Lung (tissue), 12 donors: ENCODE results near the gene TCF12. TPM values are rescaled to one million over a fixed set of nuclear protein-coding genes. Genes with fewer than 3 reads are reported as not detected.

ENCODE experiments used
- ATAC-seq: fragments of 200-7000 bp; cut with Tn5 transposase; one replicate; pipeline ENCODE4 v1.9.1; 2020; ENCODE audit warnings: moderate number of reproducible peaks; ENCODE audit not compliant: insufficient read depth, low FRiP score
- DNase-seq, 3 donors: peaks; one replicate each; pipeline ENCODE4 v3.0.0-alpha.2; 2013 to 2017
- H3K27ac ChIP-seq, 2 donors: one replicate each; pipeline ENCODE4 v1.5.1; 2013; ENCODE audit warnings: mild to moderate bottlenecking in 2 of 2, moderate library complexity in 2 of 2, control low read depth in 1 of 2, inconsistent platforms in 1 of 2, low read depth in 1 of 2, low read length in 1 of 2
- H3K27me3 ChIP-seq, 3 donors: one replicate each; pipeline ENCODE4 v1.5.1; 2013; ENCODE audit warnings: low read length in 2 of 3; ENCODE audit not compliant: control insufficient read depth in 3 of 3, insufficient read depth in 3 of 3
- H3K36me3 ChIP-seq, 4 donors: one replicate each; pipeline ENCODE4 v1.5.1; 2013; ENCODE audit warnings: low read length in 4 of 4, mild to moderate bottlenecking in 1 of 4, moderate library complexity in 1 of 4; ENCODE audit not compliant: control insufficient read depth in 4 of 4, insufficient read depth in 4 of 4
- H3K4me1 ChIP-seq, 5 donors: one replicate each; pipeline ENCODE4 v1.5.1; 2013; ENCODE audit warnings: low read length in 5 of 5, mild to moderate bottlenecking in 2 of 5, moderate library complexity in 1 of 5; ENCODE audit not compliant: control insufficient read depth in 5 of 5, insufficient read depth in 5 of 5
- H3K4me3 ChIP-seq: one replicate; pipeline ENCODE4 v1.5.1; 2013; ENCODE audit warnings: mild to moderate bottlenecking, control low read depth, moderate library complexity
- H3K9ac ChIP-seq, 2 donors: one replicate each; pipeline ENCODE4 v1.5.1; 2013; ENCODE audit warnings: low read length in 2 of 2, control low read depth in 1 of 2; ENCODE audit not compliant: insufficient read depth in 1 of 2
- H3K9me3 ChIP-seq, 4 donors: one replicate each; pipeline ENCODE4 v1.5.1; 2013; ENCODE audit warnings: low read length in 3 of 4, mild to moderate bottlenecking in 1 of 4, moderate library complexity in 1 of 4; ENCODE audit not compliant: control insufficient read depth in 4 of 4, insufficient read depth in 3 of 4
- CTCF ChIP-seq: IDR thresholded peaks from 2 replicates; pipeline ENCODE4 v1.5.1; 2012; ENCODE audit warnings: mild to moderate bottlenecking; ENCODE audit errors: control extremely low read depth, extremely low read depth
- WGBS, 2 donors: extraction: QIAGEN DNeasy Blood & Tissue Kit; methylation state at CpG; one replicate each; pipeline ENCODE4 v1.1.7; 2013; 5-methylcytosine and 5-hydroxymethylcytosine counted together
- polyA plus RNA-seq, 2 donors: library from polyadenylated mRNA; stranded (reverse); fragments of 200-250 nt; gene quantifications; one replicate each; pipeline ENCODE4 v1.2.1, GENCODE V29; 2013
- total RNA-seq, 2 donors: library from RNA; depleted of rRNA in 1 of 2; stranded (reverse); fragments of >200 nt in 1 of 2; gene quantifications; one replicate each; pipeline ENCODE4 v1.2.1, GENCODE V29; 2014 to 2021
- donor health status: control.
- donor health status: control.
- donor health status: Bipolar disorder and iron deficiency.
- donor health status: healthy.
- donor health status: DM: yes; HTN: yes; CAD: no.

The TCF12 gene
- total and polyA plus RNA-seq, 4 donors = 9.6 to 314 (median 56.3) TPM

GRCh38 chr15:57015897-57016296 lies 97.5 kb downstream of the TCF12 start:
- WGBS, 2 donors = 63 to 75% methylated on average over 2 of the region's 2 CpGs
- Histone ChIP-seq H3K4me3 (no peak overlapping the region), H3K27me3 (no peaks in the 10 kb centered on the region), H3K9me3 (no peaks in the 10 kb centered on the region), H3K27ac (no peak overlapping the region), H3K9ac (no peak overlapping the region), H3K4me1 (peaks cover 0 to 26% (median 2%) of the 10 kb centered on the region in 5 donors), H3K36me3 (no peaks in the 10 kb centered on the region)
- DNase-seq (no peak), ATAC-seq (peak; percentile 41)
- no peak for TF ChIP-seq CTCF

DNA sequence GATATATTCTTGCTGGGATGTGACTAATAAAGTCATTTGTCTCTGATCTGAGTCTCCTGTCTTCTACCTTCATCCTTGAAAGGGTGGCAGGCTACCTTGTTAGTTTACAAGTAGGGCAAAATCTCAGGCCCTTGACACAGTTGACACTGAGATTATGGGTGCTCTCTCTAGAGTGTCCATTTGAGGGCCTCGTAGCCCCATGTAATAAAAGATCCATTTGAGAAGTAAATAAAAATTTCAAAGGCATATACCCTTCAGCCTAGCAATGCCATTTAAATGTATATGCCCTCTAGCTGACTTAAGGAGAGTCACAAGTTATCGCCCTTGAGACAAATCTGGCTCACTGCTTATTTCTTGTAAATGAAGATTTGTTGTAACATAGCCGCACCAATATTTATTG lies 98.6 kb downstream of the TCF12 start:
- H3K36me3 ChIP-seq = peaks cover 0 to 1% (median 0%) of the 10 kb centered on the region in 4 donors
- no peaks in the 10 kb centered on the region for H3K27me3 ChIP-seq
- WGBS, 2 donors = 94 to 96% methylated on average over 3 of the region's 3 CpGs
- no peak overlapping the region for H3K4me3 ChIP-seq
- H3K9me3 ChIP-seq = no peaks in the 10 kb centered on the region
- H3K9ac ChIP-seq = no peak overlapping the region
- ATAC-seq = no peak
- DNase-seq = peak in 2 of 3 donors; percentile 25 to 32
- H3K27ac ChIP-seq = peak overlapping the region in 1 of 2 donors; percentile 6
- H3K4me1 ChIP-seq = peaks cover 0 to 26% (median 2%) of the 10 kb centered on the region in 5 donors
- TF ChIP-seq CTCF = no peak

- TF ChIP-seq CTCF = no peak
- 66 to 72% methylated on average over 4 of the region's 4 CpGs for WGBS, 2 donors
- Histone ChIP-seq H3K27ac (no peak overlapping the region), H3K4me3 (no peak overlapping the region), H3K27me3 (no peaks in the 10 kb centered on the region), H3K4me1 (peaks cover 0 to 26% (median 2%) of the 10 kb centered on the region in 5 donors), H3K36me3 (peaks cover 0 to 1% (median 0%) of the 10 kb centered on the region in 4 donors), H3K9ac (no peak overlapping the region), H3K9me3 (no peaks in the 10 kb centered on the region)
- no peak for ATAC-seq
- DNase-seq = no peak
These were observed 99.7 kb downstream of the TCF12 start for GRCh38 chr15:57018151-57018550.

GRCh38 chr15:57019496-57020160 lies 101.2 kb downstream of the TCF12 start:
- H3K9ac ChIP-seq = no peak overlapping the region
- DNase-seq (no peak), ATAC-seq (no peak)
- no peak for TF ChIP-seq CTCF
- no peak overlapping the region for H3K27ac ChIP-seq
- H3K9me3 ChIP-seq = no peaks in the 10 kb centered on the region
- 88 to 92% methylated on average over 5 of the region's 5 CpGs for WGBS, 2 donors
- no peaks in the 10 kb centered on the region for H3K27me3 ChIP-seq
- H3K4me3 ChIP-seq = no peak overlapping the region
- H3K36me3 ChIP-seq = peaks cover 0 to 1% (median 0%) of the 10 kb centered on the region in 4 donors
- H3K4me1 ChIP-seq = peaks cover 0 to 28% (median 2%) of the 10 kb centered on the region in 5 donors
